ENCODE data around the gene PBX1.
"Not testable (repeated sequence)": the region's sequence is repeated elsewhere in the genome, so short reads cannot be mapped to it uniquely, and the experiment has no call there.

The PBX1 gene

GRCh38 chr1:164645921-164646320, 86.9 kb downstream of the PBX1 start:
- no peak for DNase-seq

GRCh38 chr1:164647211-164647610, 88.2 kb downstream of the PBX1 start:
- DNase-seq, result no peak

- DNase-seq, result no peak
Observed at GRCh38 chr1:164648636-164649035, 89.7 kb downstream of the PBX1 start.

GRCh38 chr1:164649146-164649545, 90.2 kb downstream of the PBX1 start:
- no peak for DNase-seq

GRCh38 chr1:164650531-164650930, 91.5 kb downstream of the PBX1 start:
- DNase-seq, result no peak

GRCh38 chr1:164651351-164651951, 92.5 kb downstream of the PBX1 start:
- DNase-seq, result no peak

- not testable (repeated sequence) for DNase-seq
Observed at GRCh38 chr1:164652969-164653368, 94.0 kb downstream of the PBX1 start.

GRCh38 chr1:164653705-164654104, 94.7 kb downstream of the PBX1 start:
- no peak for DNase-seq

- DNase-seq, result no peak
Observed at GRCh38 chr1:164654200-164654599, 95.2 kb downstream of the PBX1 start.

GRCh38 chr1:164658864-164659263, 99.9 kb downstream of the PBX1 start:
- no peak for DNase-seq

GRCh38 chr1:164659621-164660411, 100.8 kb downstream of the PBX1 start:
- DNase-seq, result no peak

GRCh38 chr1:164660412-164660772, 101.4 kb downstream of the PBX1 start:
- DNase-seq, result no peak

GRCh38 chr1:164660775-164661174, 101.8 kb downstream of the PBX1 start:
- DNase-seq, result no peak

- DNase-seq, result no peak
Observed at GRCh38 chr1:164662462-164662861, 103.5 kb downstream of the PBX1 start.

GRCh38 chr1:164662955-164663354, 104.0 kb downstream of the PBX1 start:
- no peak for DNase-seq

- no peak for DNase-seq
Observed at GRCh38 chr1:164664127-164664526, 105.1 kb downstream of the PBX1 start.

- no peak for DNase-seq
Observed at GRCh38 chr1:164667001-164667400, 108.0 kb downstream of the PBX1 start.

GRCh38 chr1:164667600-164667999, 108.6 kb downstream of the PBX1 start:
- no peak for DNase-seq

GRCh38 chr1:164668491-164669400, 109.8 kb downstream of the PBX1 start:
- no peak for DNase-seq

- no peak for DNase-seq
Observed at GRCh38 chr1:164670026-164670425, 111.0 kb downstream of the PBX1 start.

- no peak for DNase-seq
Observed at GRCh38 chr1:164670786-164671185, 111.8 kb downstream of the PBX1 start.

- no peak for DNase-seq
Observed at GRCh38 chr1:164671323-164671965, 112.5 kb downstream of the PBX1 start.

GRCh38 chr1:164671966-164672571, 113.1 kb downstream of the PBX1 start:
- DNase-seq, result no peak
